ENCODE measurements around the gene BLNK.

GRCh38 chr10:96225119-96225518 lies 46.2 kb downstream of the BLNK start:
- TF ChIP-seq POLR2A (IDR thresholded peaks at IDR 0.05) = no peak
- no peak for TF ChIP-seq CTCF (IDR thresholded peaks at IDR 0.05 in 4 of 5, conservative IDR thresholded peaks at IDR 0.05 in 1 of 5)
